K562 (cell line): ENCODE data around the gene MCL1. TPM values are rescaled to one million over a fixed set of nuclear protein-coding genes. Genes with fewer than 3 reads are reported as not detected.

Experiments
- BMI1 ChIP-seq: fragments of 150-350 bp; IDR thresholded peaks from 2 replicates; pipeline ENCODE4 v1.6.1; 2014; ENCODE audit warnings: low read length
- ETS2 ChIP-seq: IDR thresholded peaks from 2 replicates; pipeline ENCODE4 v1.6.1; 2016; ENCODE audit warnings: borderline replicate concordance, missing genetic modification characterization, mild to moderate bottlenecking, moderate library complexity, missing compliant biosample characterization; ENCODE audit not compliant: poor library complexity, severe bottlenecking
- FOXK2 ChIP-seq, 2 experiments: fragments of 450-650 bp; IDR thresholded peaks in 1 of 2; conservative IDR thresholded peaks in 1 of 2; 2 replicates each; pipeline ENCODE4 v1.6.1; 2016; ENCODE audit warnings: low read depth in 2 of 2, mild to moderate bottlenecking in 1 of 2
- RBM25 ChIP-seq: fragments of 200-400 bp; formaldehyde crosslinking; IDR thresholded peaks from 2 replicates; pipeline ENCODE4 v1.6.1; 2018; ENCODE audit warnings: low read length, low read depth, moderate library complexity; ENCODE audit not compliant: severe bottlenecking
- SAFB ChIP-seq: fragments of 200-400 bp; formaldehyde crosslinking; IDR thresholded peaks from 2 replicates; pipeline ENCODE4 v1.6.1; 2017; ENCODE audit warnings: low read depth, low read length, borderline replicate concordance
- ZKSCAN1 ChIP-seq: fragments of 150-350 bp; IDR thresholded peaks from 2 replicates; pipeline ENCODE4 v1.6.1; 2016; ENCODE audit warnings: low read depth, low read length
- ZNF384 ChIP-seq: IDR thresholded peaks from 2 replicates; pipeline ENCODE4 v1.6.1; 2012; ENCODE audit warnings: low read depth, low read length, improper control_type of control experiment
- ZNF589 ChIP-seq: fragments of 200-800 bp; sonication (Bioruptor generic); IDR thresholded peaks from 2 replicates; pipeline ENCODE4 v1.6.1; 2016; ENCODE audit warnings: low read depth, missing genetic modification characterization, missing compliant biosample characterization
- polyA plus RNA-seq, 8 experiments: library from polyadenylated mRNA; depleted of rRNA in 4 of 8; stranded (reverse) in 5 of 8; unstranded in 3 of 8; fragments of >200 nt; fragmentation: Nextera tagmentation in 2 of 8; fragmentation: Illumina TruSeq in 1 of 8; extraction: Ambion mirVana in 2 of 8; extraction: Trizol in 1 of 8; gene quantifications; 2 replicates each; pipeline versions ENCODE4 v1.2.1 to v1.2.3, GENCODE V29; 2011 to 2014; ENCODE audit warnings: inconsistent platforms in 1 of 8, missing spikeins in 1 of 8
- total RNA-seq, 7 experiments: library from RNA; depleted of rRNA in 6 of 7; stranded (reverse); fragments of >200 nt in 6 of 7; fragmentation: Illumina TruSeq in 2 of 7; extraction: Trizol in 2 of 7; gene quantifications; 2 replicates each; pipeline versions ENCODE4 v1.2.1 to v1.2.3, GENCODE V29; 2011 to 2021; ENCODE audit warnings: low replicate concordance in 1 of 7
- TF ChIP-seq, protein P1 (sequence below), 3 experiments: IDR thresholded peaks in 2 of 3; conservative IDR thresholded peaks in 1 of 3; 2 replicates each; pipeline ENCODE4 v1.5.1; 2011 to 2012; ENCODE audit warnings: low read length in 3 of 3, mild to moderate bottlenecking in 3 of 3, control low read depth in 2 of 3, improper control_type of control experiment in 1 of 3, inconsistent platforms in 1 of 3, low read depth in 1 of 3, mixed read lengths in 1 of 3, moderate library complexity in 1 of 3; ENCODE audit not compliant: insufficient read depth in 2 of 3
- TF ChIP-seq, protein P2 (sequence below): fragments of 250-450 bp; sonication (Bioruptor Pico); IDR thresholded peaks from 2 replicates; pipeline ENCODE4 v1.5.1; 2021; ENCODE audit warnings: mild to moderate bottlenecking
- TF ChIP-seq, protein P3 (sequence below): sonication (generic); formaldehyde crosslinking; IDR thresholded peaks from 2 replicates; pipeline ENCODE4 v1.4.0; 2020; ENCODE audit warnings: mild to moderate bottlenecking, missing genetic modification reagents
- TF ChIP-seq, protein P4 (sequence below): fragments of 250-450 bp; sonication (Bioruptor Pico); IDR thresholded peaks from 2 replicates; pipeline ENCODE4 v1.8.0; 2021; ENCODE audit warnings: borderline replicate concordance, mild to moderate bottlenecking, moderate library complexity; ENCODE audit not compliant: poor library complexity, severe bottlenecking
- TF ChIP-seq, protein P5 (sequence below): fragments of 450-650 bp; IDR thresholded peaks from 2 replicates; pipeline ENCODE4 v1.6.1; 2016; ENCODE audit warnings: missing biosample characterization, missing genetic modification characterization

The MCL1 gene
- total and polyA plus RNA-seq, 9 of the 15 experiments (the other 6 are each of a cell fraction or from before 2014, with no cell fraction given), result 27.1 to 224 (median 138) TPM

DNA sequence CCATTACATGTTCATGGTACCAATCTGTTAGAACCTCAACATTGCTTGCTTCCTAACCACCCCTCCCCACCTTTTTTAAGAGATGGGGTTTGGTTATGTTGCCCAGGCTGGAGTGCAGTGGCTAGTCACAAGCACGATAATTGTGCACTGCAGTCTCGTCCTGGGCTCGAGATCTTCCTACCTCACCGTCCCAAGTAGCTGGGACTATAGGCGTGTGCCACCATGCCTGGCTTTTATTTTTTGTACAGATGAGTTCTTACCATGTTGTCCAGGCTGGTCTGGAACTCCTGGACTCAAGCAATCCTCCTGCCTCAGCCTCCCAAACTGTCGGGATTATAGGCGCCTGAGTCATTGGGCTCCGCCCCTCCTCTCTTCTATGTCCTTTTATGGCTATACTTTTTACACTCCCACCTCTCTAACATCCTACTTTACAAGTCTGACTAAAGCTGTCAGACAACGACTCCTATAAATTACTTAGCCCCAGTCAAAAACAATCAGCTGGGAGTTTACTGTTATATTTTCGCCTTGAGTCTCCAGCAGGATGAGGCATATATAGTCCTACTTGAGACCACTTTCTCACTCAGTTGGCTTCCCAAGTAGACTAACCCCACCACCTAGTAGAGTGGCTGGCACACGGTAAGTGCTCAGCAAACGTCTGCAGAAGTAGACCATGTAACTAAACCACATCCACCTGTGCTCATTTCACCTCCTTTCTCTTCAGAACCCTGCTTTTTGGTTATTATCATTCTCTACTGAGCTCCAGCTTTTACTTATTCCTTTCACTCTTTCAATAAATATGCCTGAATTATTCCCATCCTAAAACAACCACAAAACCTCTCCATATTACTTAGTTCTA is 36.2 kb upstream of the MCL1 start (continued):
- TF ChIP-seq RBM25 (no peak), BMI1 (no peak), ZKSCAN1 (no peak), ETS2 (tag) (no peak), SAFB (no peak), ZNF384 (no peak), FOXK2 (conservative IDR thresholded peaks at IDR 0.05 in 1 of 2, IDR thresholded peaks at IDR 0.05 in 1 of 2; ENCODE audit: low read depth in 2 of 2) (no peak), ZNF589 (CRISPR knock-in tag) (peak; percentile 95)
- TF ChIP-seq, protein P1, sequence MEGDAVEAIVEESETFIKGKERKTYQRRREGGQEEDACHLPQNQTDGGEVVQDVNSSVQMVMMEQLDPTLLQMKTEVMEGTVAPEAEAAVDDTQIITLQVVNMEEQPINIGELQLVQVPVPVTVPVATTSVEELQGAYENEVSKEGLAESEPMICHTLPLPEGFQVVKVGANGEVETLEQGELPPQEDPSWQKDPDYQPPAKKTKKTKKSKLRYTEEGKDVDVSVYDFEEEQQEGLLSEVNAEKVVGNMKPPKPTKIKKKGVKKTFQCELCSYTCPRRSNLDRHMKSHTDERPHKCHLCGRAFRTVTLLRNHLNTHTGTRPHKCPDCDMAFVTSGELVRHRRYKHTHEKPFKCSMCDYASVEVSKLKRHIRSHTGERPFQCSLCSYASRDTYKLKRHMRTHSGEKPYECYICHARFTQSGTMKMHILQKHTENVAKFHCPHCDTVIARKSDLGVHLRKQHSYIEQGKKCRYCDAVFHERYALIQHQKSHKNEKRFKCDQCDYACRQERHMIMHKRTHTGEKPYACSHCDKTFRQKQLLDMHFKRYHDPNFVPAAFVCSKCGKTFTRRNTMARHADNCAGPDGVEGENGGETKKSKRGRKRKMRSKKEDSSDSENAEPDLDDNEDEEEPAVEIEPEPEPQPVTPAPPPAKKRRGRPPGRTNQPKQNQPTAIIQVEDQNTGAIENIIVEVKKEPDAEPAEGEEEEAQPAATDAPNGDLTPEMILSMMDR (IDR thresholded peaks at IDR 0.05 in 2 of 3, conservative IDR thresholded peaks at IDR 0.05 in 1 of 3; ENCODE audit: insufficient read depth in 2 of 3, low read depth in 1 of 3, low read length in 3 of 3), result no peak
- TF ChIP-seq, protein P2, sequence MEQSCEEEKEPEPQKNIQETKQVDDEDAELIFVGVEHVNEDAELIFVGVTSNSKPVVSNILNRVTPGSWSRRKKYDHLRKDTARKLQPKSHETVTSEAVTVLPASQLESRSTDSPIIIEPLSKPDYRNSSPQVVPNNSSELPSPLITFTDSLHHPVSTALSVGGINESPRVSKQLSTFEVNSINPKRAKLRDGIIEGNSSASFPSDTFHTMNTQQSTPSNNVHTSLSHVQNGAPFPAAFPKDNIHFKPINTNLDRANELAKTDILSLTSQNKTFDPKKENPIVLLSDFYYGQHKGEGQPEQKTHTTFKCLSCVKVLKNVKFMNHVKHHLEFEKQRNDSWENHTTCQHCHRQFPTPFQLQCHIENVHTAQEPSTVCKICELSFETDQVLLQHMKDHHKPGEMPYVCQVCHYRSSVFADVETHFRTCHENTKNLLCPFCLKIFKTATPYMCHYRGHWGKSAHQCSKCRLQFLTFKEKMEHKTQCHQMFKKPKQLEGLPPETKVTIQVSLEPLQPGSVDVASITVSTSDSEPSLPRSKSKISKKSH (CRISPR knock-in tag), result no peak
- TF ChIP-seq, protein P3, sequence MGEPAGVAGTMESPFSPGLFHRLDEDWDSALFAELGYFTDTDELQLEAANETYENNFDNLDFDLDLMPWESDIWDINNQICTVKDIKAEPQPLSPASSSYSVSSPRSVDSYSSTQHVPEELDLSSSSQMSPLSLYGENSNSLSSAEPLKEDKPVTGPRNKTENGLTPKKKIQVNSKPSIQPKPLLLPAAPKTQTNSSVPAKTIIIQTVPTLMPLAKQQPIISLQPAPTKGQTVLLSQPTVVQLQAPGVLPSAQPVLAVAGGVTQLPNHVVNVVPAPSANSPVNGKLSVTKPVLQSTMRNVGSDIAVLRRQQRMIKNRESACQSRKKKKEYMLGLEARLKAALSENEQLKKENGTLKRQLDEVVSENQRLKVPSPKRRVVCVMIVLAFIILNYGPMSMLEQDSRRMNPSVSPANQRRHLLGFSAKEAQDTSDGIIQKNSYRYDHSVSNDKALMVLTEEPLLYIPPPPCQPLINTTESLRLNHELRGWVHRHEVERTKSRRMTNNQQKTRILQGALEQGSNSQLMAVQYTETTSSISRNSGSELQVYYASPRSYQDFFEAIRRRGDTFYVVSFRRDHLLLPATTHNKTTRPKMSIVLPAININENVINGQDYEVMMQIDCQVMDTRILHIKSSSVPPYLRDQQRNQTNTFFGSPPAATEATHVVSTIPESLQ (CRISPR knock-in tag), result 0 out of 2 replicates have a peak, but pooled peaks have one; percentile 29
- TF ChIP-seq, protein P4, sequence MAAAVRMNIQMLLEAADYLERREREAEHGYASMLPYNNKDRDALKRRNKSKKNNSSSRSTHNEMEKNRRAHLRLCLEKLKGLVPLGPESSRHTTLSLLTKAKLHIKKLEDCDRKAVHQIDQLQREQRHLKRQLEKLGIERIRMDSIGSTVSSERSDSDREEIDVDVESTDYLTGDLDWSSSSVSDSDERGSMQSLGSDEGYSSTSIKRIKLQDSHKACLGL (CRISPR knock-in tag), result no peak
- TF ChIP-seq, protein P5, sequence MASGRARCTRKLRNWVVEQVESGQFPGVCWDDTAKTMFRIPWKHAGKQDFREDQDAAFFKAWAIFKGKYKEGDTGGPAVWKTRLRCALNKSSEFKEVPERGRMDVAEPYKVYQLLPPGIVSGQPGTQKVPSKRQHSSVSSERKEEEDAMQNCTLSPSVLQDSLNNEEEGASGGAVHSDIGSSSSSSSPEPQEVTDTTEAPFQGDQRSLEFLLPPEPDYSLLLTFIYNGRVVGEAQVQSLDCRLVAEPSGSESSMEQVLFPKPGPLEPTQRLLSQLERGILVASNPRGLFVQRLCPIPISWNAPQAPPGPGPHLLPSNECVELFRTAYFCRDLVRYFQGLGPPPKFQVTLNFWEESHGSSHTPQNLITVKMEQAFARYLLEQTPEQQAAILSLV (tag), result peak; percentile 30; the same call in 1 of the 2 replicates
